Kidney (tissue), 14 donors: ENCODE data around the gene SPEF1. TPM values are rescaled to one million over a fixed set of nuclear protein-coding genes. Genes with fewer than 3 reads are reported as not detected.

Experiments used
- DNase-seq, 5 donors: peaks; one replicate each; pipeline ENCODE4 v3.0.0-alpha.2; 2013 to 2020
- FAIRE-seq: peaks from 2 replicates; lab custom pipeline; 2012; peaks lifted over from hg19 to GRCh38; lab: Jason Lieb, UNC
- H3K27ac ChIP-seq, 2 donors: one replicate each; pipeline ENCODE4 v1.7.0; 2013; ENCODE audit warnings: low read depth in 2 of 2, low read length in 2 of 2, inconsistent platforms in 1 of 2
- H3K27me3 ChIP-seq: one replicate; pipeline ENCODE4 v1.7.1; 2013; ENCODE audit warnings: low read length, inconsistent platforms; ENCODE audit not compliant: control insufficient read depth, insufficient read depth
- H3K36me3 ChIP-seq, 3 donors: one replicate each; pipeline versions ENCODE4 v1.7.0 to v1.7.1; 2013; ENCODE audit warnings: low read length in 3 of 3, control low read depth in 1 of 3, inconsistent platforms in 1 of 3; ENCODE audit not compliant: insufficient read depth in 3 of 3, control insufficient read depth in 2 of 3
- H3K4me1 ChIP-seq, 3 donors: one replicate each; pipeline versions ENCODE4 v1.7.0 to v1.7.1; 2013; ENCODE audit warnings: low read length in 3 of 3, inconsistent platforms in 1 of 3, low read depth in 1 of 3; ENCODE audit not compliant: control insufficient read depth in 2 of 3, insufficient read depth in 2 of 3
- H3K4me3 ChIP-seq, 3 donors: one replicate each; pipeline versions ENCODE4 v1.7.0 to v1.8.1; 2013; ENCODE audit warnings: low read length in 3 of 3, control low read depth in 1 of 3, inconsistent platforms in 1 of 3
- H3K9ac ChIP-seq, 3 donors: one replicate each; pipeline versions ENCODE4 v1.7.0 to v1.7.1; 2013; ENCODE audit warnings: low read length in 3 of 3, control low read depth in 1 of 3, inconsistent platforms in 1 of 3
- H3K9me3 ChIP-seq, 3 donors: one replicate each; pipeline versions ENCODE4 v1.7.0 to v1.7.1; 2013; ENCODE audit warnings: low read length in 3 of 3, control low read depth in 1 of 3, inconsistent platforms in 1 of 3; ENCODE audit not compliant: control insufficient read depth in 2 of 3, insufficient read depth in 1 of 3
- CTCF ChIP-seq: IDR thresholded peaks from 3 replicates; pipeline ENCODE4 v1.5.1; 2012; ENCODE audit warnings: mild to moderate bottlenecking, moderate library complexity, borderline replicate concordance; ENCODE audit not compliant: insufficient read depth; ENCODE audit errors: extremely low read depth
- intact Hi-C: fragments of 100-400 bp; cut with DNase I; formaldehyde crosslinking; loops from one replicate; pipeline ENCODE4 v1.11.1; 2022
- polyA plus RNA-seq: library from polyadenylated mRNA; stranded (reverse); fragments of 350-450 nt; fragmentation: Illumina TruSeq; extraction: RNeasy Lipid Tissue Mini Kit (QIAGEN cat#74804); gene quantifications from one replicate; pipeline ENCODE4 v1.2.3, GENCODE V29; 2014; ENCODE audit warnings: low read depth, low replicate concordance; ENCODE audit not compliant: insufficient read depth
- total RNA-seq: library from RNA; stranded (reverse); fragmentation: NEBNext Ultra II Directional; extraction: Animal tissue kit (Norgen Biotek cat#: 25700); gene quantifications from one replicate; pipeline ENCODE4 v1.2.1, GENCODE V29; 2021
- donor health status: control.
- donor health status: control.
- donor health status: control.
- donor health status: control.
- donor health status: control.
- donor health status: DM: yes; HTN: yes; CAD: no.
- donor health status: Normal renal cell carcinoma (clear cell type).

The SPEF1 gene
- total and polyA plus RNA-seq, 2 donors from 2014 or later: 3.4 to 3.8 TPM

GRCh38 chr20:3763671-3764601, 17.3 kb downstream of the SPEF1 start:
- Histone ChIP-seq H3K4me3 (no peak overlapping the region), H3K9me3 (no peaks in the 10 kb centered on the region), H3K4me1 (peaks cover 0 to 14% (median 4%) of the 10 kb centered on the region in 3 donors), H3K36me3 (no peaks in the 10 kb centered on the region), H3K27me3 (no peaks in the 10 kb centered on the region), H3K9ac (no peak overlapping the region), H3K27ac (no peak overlapping the region)
- peak in 1 of 5 donors; percentile 57 for DNase-seq
- no peak for FAIRE-seq
- TF ChIP-seq CTCF: no peak
- intact Hi-C loops: no loop called here

GRCh38 chr20:3760655-3761348, 20.4 kb downstream of the SPEF1 start:
- Histone ChIP-seq H3K27ac (no peak overlapping the region), H3K36me3 (peaks cover 0 to 4% (median 0%) of the 10 kb centered on the region in 3 donors), H3K27me3 (no peaks in the 10 kb centered on the region), H3K4me3 (no peak overlapping the region), H3K9ac (no peak overlapping the region), H3K4me1 (peaks cover 0 to 4% (median 0%) of the 10 kb centered on the region in 3 donors), H3K9me3 (no peaks in the 10 kb centered on the region)
- DNase-seq (peak in 3 of 5 donors; percentile 44 to 84 (median 50)), FAIRE-seq (no peak)
- intact Hi-C loops: no loop called here
- no peak for TF ChIP-seq CTCF

- Histone ChIP-seq H3K4me3 (no peak overlapping the region), H3K4me1 (peaks cover 0 to 4% (median 0%) of the 10 kb centered on the region in 3 donors), H3K9ac (no peak overlapping the region), H3K27ac (no peak overlapping the region), H3K27me3 (no peaks in the 10 kb centered on the region), H3K36me3 (peaks cover 0 to 4% (median 0%) of the 10 kb centered on the region in 3 donors), H3K9me3 (no peaks in the 10 kb centered on the region)
- no peak for DNase-seq
- intact Hi-C loops: no loop called here
- FAIRE-seq: no peak
- no peak for TF ChIP-seq CTCF
Measured at GRCh38 chr20:3759884-3760283, 21.4 kb downstream of the SPEF1 start.
